ELR (cell line): Measurements from ENCODE around the gene KLHL11.
"Not testable (repeated sequence)": the region's sequence is repeated elsewhere in the genome, so short reads cannot be mapped to it uniquely, and the experiment has no call there.

Experiments
- DNase-seq: peaks from one replicate; pipeline ENCODE4 v3.0.0-alpha.2; 2015; ENCODE audit warnings: low read depth

KLHL11 gene

GRCh38 chr17:41837761-41838538 lies 27.3 kb downstream of the KLHL11 start, which contains the start of gene KLHL10:
KLHL10 (plus strand) TSS chr17:41837825; CDS start chr17:41837933, 108 bp downstream.
- no peak for DNase-seq

- DNase-seq: no peak
These were observed 28.6 kb downstream of the KLHL11 start for GRCh38 chr17:41836550-41837196.

- peak; percentile 74 for DNase-seq
These were observed 29.2 kb downstream of the KLHL11 start, which contains the start of gene NT5C3B for GRCh38 chr17:41835800-41836549. NT5C3B (minus strand) TSS chr17:41836232; CDS start chr17:41836193, 39 bp downstream.

GRCh38 chr17:41835214-41835799 lies 29.9 kb downstream of the KLHL11 start:
- peak; percentile 37 for DNase-seq

GRCh38 chr17:41829961-41830360 lies 35.3 kb downstream of the KLHL11 start:
- not testable (repeated sequence) for DNase-seq

GRCh38 chr17:41825175-41825845 lies 39.9 kb downstream of the KLHL11 start:
- no peak for DNase-seq

GRCh38 chr17:41824086-41824485 lies 41.1 kb downstream of the KLHL11 start:
- no peak for DNase-seq

GRCh38 chr17:41823580-41823979 lies 41.6 kb downstream of the KLHL11 start:
- DNase-seq: no peak

- DNase-seq: no peak
These were observed 42.1 kb downstream of the KLHL11 start for GRCh38 chr17:41823141-41823524.

GRCh38 chr17:41822216-41823140 lies 42.7 kb downstream of the KLHL11 start:
- DNase-seq: no peak

- DNase-seq: no peak
These were observed 43.4 kb downstream of the KLHL11 start for GRCh38 chr17:41821776-41822175.

GRCh38 chr17:41818024-41818423 lies 47.2 kb downstream of the KLHL11 start:
- DNase-seq: no peak

- DNase-seq: no peak
These were observed 48.4 kb downstream of the KLHL11 start for GRCh38 chr17:41816637-41817320.

GRCh38 chr17:41814195-41814594 lies 51.0 kb downstream of the KLHL11 start:
- peak; percentile 25 for DNase-seq

GRCh38 chr17:41813699-41814124 lies 51.5 kb downstream of the KLHL11 start:
- peak; percentile 28 for DNase-seq

GRCh38 chr17:41813152-41813680 lies 52.0 kb downstream of the KLHL11 start:
- peak; percentile 26 for DNase-seq

GRCh38 chr17:41812381-41813151 lies 52.7 kb downstream of the KLHL11 start, which contains the start of gene FKBP10:
FKBP10 (plus strand) TSS chr17:41813004; CDS start chr17:41813035, 31 bp downstream.
- DNase-seq: peak; percentile 89

- peak; percentile 81 for DNase-seq
These were observed 53.5 kb downstream of the KLHL11 start, which contains the start of gene P3H4 for GRCh38 chr17:41811549-41812380. P3H4 (minus strand) TSS chr17:41811949; CDS start chr17:41811915, 34 bp downstream.
